Lower leg skin (tissue), 4 donors: Measurements from ENCODE around the gene FERMT3. TPM values are rescaled to one million over a fixed set of nuclear protein-coding genes. Genes with fewer than 3 reads are reported as not detected.

Source experiments
- DNase-seq, 2 donors: peaks; one replicate each; pipeline ENCODE4 v3.0.0-alpha.2; 2019; ENCODE audit warnings: low spot score in 2 of 2
- H3K4me3 ChIP-seq: fragments of 200-600 bp; sonication (generic); 2 replicates; pipeline ENCODE4 v1.5.1; 2017; ENCODE audit warnings: mild to moderate bottlenecking, low read depth; ENCODE audit not compliant: poor library complexity, severe bottlenecking
- CTCF ChIP-seq, 3 donors: fragments of 450-650 bp; IDR thresholded peaks; one replicate each; pipeline ENCODE4 v1.5.1; 2016; ENCODE audit warnings: antibody characterized with exemption in 3 of 3, mild to moderate bottlenecking in 3 of 3, moderate library complexity in 2 of 3
- POLR2A ChIP-seq, 2 donors: fragments of 450-650 bp; IDR thresholded peaks; one replicate each; pipeline ENCODE4 v1.6.1; 2016 to 2017; ENCODE audit warnings: antibody characterized with exemption in 2 of 2, mild to moderate bottlenecking in 1 of 2, moderate library complexity in 1 of 2
- WGBS, 2 donors: methylation state at CpG; one replicate each; pipeline ENCODE4 v1.1.5; 2018; 5-methylcytosine and 5-hydroxymethylcytosine counted together
- intact Hi-C: fragments of 100-400 bp; cut with DNase I; formaldehyde crosslinking; loops from one replicate; pipeline ENCODE4 v1.15.0; 2023; ENCODE audit warnings: low total_unique reads
- total RNA-seq, 4 donors: library from RNA; depleted of rRNA; stranded (reverse); fragments of >200 nt; gene quantifications; one replicate each; pipeline ENCODE4 v1.1.0, GENCODE V29; 2016

Gene FERMT3
- total RNA-seq, 4 donors from 2014 or later = 5.1 to 10.5 (median 8.9) TPM

- DNase-seq = no peak
- no peak for TF ChIP-seq POLR2A (IDR thresholded peaks at IDR 0.05)
- no peak for TF ChIP-seq CTCF (IDR thresholded peaks at IDR 0.05)
- WGBS, 2 donors = 71 to 75% methylated on average over 16 of the region's 16 CpGs
- intact Hi-C loops = no loop called here
- no peak overlapping the region for H3K4me3 ChIP-seq
These were observed 2.5 kb upstream of the FERMT3 start for GRCh38 chr11:64204080-64204440.

- WGBS, 2 donors = 19 to 23% methylated on average over 7 of the region's 7 CpGs
- DNase-seq = peak; percentile 89 to 96
- no peak overlapping the region for H3K4me3 ChIP-seq
- no peak for TF ChIP-seq POLR2A (IDR thresholded peaks at IDR 0.05)
- TF ChIP-seq CTCF (IDR thresholded peaks at IDR 0.05) = peak in 1 of 3 donors; percentile 57
- intact Hi-C loops = no loop called here
These were observed 2.0 kb upstream of the FERMT3 start for GRCh38 chr11:64204464-64204989.

DNA sequence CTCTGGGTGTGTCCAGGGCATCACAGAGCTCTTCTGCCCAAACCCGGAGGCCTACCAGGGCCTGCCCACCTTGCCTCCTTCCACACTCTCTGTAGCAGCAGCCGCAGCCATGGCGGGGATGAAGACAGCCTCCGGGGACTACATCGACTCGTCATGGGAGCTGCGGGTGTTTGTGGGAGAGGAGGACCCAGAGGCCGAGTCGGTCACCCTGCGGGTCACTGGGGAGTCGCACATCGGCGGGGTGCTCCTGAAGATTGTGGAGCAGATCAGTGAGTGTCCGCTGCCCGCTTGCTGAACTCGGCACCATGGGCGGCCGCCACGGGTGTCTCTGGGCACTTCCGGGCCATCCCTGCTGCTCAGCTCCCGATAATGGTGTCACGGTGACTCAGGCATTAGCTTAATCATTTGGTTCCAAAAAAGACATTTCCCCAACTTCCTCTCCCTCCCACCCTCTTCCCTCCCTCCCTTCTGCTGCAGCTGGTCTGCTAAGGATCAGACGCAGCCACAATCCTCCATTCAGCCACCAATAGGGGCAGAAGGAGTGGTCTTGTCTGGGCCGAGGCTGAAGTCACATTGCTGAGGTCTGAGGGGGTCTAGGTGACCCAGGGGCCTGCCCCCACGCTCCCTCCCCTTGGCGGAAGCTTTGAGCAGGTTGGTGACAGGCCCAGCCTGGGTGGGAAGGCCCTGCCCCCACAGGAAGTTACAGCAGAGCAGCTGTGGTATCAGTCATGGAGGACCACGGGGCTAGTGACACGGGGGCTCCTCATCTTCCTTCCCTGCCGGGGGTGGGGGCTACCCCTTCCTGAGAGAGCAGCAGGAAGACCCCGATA is 950 bp downstream of the FERMT3 start:
- intact Hi-C loops = loop anchor here (5.0 kb wide), 2 partner anchors 95 to 730 kb away; partner anchors contain the start of genes CATSPERZ and GPHA2
- TF ChIP-seq POLR2A (IDR thresholded peaks at IDR 0.05) (no peak), CTCF (IDR thresholded peaks at IDR 0.05) (no peak)
- peak; percentile 58 to 92 for DNase-seq
- 52 to 55% methylated on average over 27 to 29 of the region's 30 CpGs for WGBS, 2 donors
- H3K4me3 ChIP-seq = peak overlapping the region; percentile 20

- DNase-seq = no peak
- TF ChIP-seq POLR2A (IDR thresholded peaks at IDR 0.05) (no peak), CTCF (IDR thresholded peaks at IDR 0.05) (no peak)
- intact Hi-C loops = loop anchor here (5.0 kb wide), 2 partner anchors 94 to 729 kb away; partner anchors contain the start of genes CATSPERZ and GPHA2
- 77 to 88% methylated on average over 20 to 23 of the region's 23 CpGs for WGBS, 2 donors
- H3K4me3 ChIP-seq = no peak overlapping the region
These were observed 1.7 kb downstream of the FERMT3 start for GRCh38 chr11:64208086-64208795.

DNA sequence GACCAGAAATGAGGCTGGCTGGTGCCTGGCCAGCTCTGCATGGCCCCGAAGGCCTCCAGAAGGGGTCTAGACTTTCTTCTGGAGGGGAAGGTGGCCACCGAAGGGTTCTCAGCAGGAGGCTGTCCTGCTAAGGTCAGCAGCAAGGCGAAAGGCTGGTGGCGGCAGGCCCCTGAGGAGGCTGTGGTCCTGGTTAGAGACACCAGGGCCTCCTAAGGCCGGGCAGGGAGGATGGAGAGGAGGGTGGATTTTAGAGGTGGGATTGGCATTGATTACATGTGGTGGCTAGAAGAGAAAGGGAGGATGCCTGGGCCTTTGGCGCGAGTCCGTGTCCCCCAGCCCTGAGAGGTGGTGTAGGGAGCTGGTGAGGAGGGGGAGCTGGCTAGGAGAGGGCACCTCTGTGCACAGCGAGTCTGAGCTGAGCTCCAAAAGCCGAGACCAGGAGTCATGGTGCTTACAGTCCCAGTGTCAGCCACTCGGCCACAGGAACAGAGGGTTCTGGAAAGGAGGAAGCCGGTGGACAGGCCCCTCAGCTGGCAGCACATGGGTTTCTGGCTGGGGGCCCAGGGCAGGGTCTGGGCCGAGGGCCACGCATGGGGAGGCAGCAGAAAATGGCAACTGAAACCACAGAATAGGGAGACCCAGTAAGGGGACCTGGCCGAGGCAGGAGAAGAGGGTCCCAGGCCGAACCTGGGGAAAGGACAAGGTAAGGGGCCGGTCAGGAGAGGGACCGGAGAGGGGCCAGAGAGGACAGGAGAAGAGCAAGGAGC is 2.5 kb downstream of the FERMT3 start:
- TF ChIP-seq POLR2A (IDR thresholded peaks at IDR 0.05) = no peak
- TF ChIP-seq CTCF (IDR thresholded peaks at IDR 0.05) = no peak
- no peak overlapping the region for H3K4me3 ChIP-seq
- DNase-seq = no peak
- 85 to 87% methylated on average over 17 to 18 of the region's 18 CpGs for WGBS, 2 donors
- intact Hi-C loops = loop anchor here (5.0 kb wide), 2 partner anchors 93 to 728 kb away; partner anchors contain the start of genes CATSPERZ and GPHA2
